Measurements from ENCODE around the gene TBC1D5.

The TBC1D5 gene

GRCh38 chr3:17329927-17330326, 412.5 kb downstream of the TBC1D5 start:
- Histone ChIP-seq H3K36me3 (peaks cover 0 to 10% (median 5%) of the 10 kb centered on the region in 3 donors), H3K9me3 (no peaks in the 10 kb centered on the region), H3K4me3 (no peak overlapping the region), H3K27ac (no peak overlapping the region), H3K4me1 (no peaks in the 10 kb centered on the region), H3K27me3 (no peaks in the 10 kb centered on the region)
- intact Hi-C loops (cut with DNase I; ENCODE audit: low total_unique reads) = no loop called here
- DNase-seq = no peak
- no peak for TF ChIP-seq CTCF (IDR thresholded peaks at IDR 0.05)

- Histone ChIP-seq H3K9me3 (no peaks in the 10 kb centered on the region), H3K4me1 (no peaks in the 10 kb centered on the region), H3K36me3 (no peaks in the 10 kb centered on the region), H3K27ac (no peak overlapping the region), H3K27me3 (no peaks in the 10 kb centered on the region), H3K4me3 (no peak overlapping the region)
- intact Hi-C loops (cut with DNase I; ENCODE audit: low total_unique reads) = no loop called here
- TF ChIP-seq CTCF (IDR thresholded peaks at IDR 0.05) = no peak
- no peak for DNase-seq
These were observed 420.2 kb downstream of the TBC1D5 start for GRCh38 chr3:17322106-17322793.

- H3K4me1 ChIP-seq = no peaks in the 10 kb centered on the region
- intact Hi-C loops (cut with DNase I; ENCODE audit: low total_unique reads) = no loop called here
- no peaks in the 10 kb centered on the region for H3K27me3 ChIP-seq
- no peaks in the 10 kb centered on the region for H3K9me3 ChIP-seq
- no peak overlapping the region for H3K4me3 ChIP-seq
- no peak for DNase-seq
- H3K27ac ChIP-seq = no peak overlapping the region
- TF ChIP-seq CTCF (IDR thresholded peaks at IDR 0.05) = no peak
- no peaks in the 10 kb centered on the region for H3K36me3 ChIP-seq
These were observed 422.2 kb downstream of the TBC1D5 start for GRCh38 chr3:17320266-17320665.

- no peak for TF ChIP-seq CTCF (IDR thresholded peaks at IDR 0.05)
- Histone ChIP-seq H3K4me3 (no peak overlapping the region), H3K27me3 (no peaks in the 10 kb centered on the region), H3K9me3 (no peaks in the 10 kb centered on the region), H3K27ac (no peak overlapping the region), H3K4me1 (peaks cover 0 to 11% (median 5%) of the 10 kb centered on the region in 4 donors), H3K36me3 (no peaks in the 10 kb centered on the region)
- no peak for DNase-seq
- intact Hi-C loops (cut with DNase I; ENCODE audit: low total_unique reads) = no loop called here
These were observed 426.5 kb downstream of the TBC1D5 start for GRCh38 chr3:17315897-17316296.

GRCh38 chr3:17314171-17314570, 428.3 kb downstream of the TBC1D5 start:
- no peak overlapping the region for H3K4me3 ChIP-seq
- H3K36me3 ChIP-seq = no peaks in the 10 kb centered on the region
- H3K27ac ChIP-seq = no peak overlapping the region
- DNase-seq = no peak
- no peak for TF ChIP-seq CTCF (IDR thresholded peaks at IDR 0.05)
- no peaks in the 10 kb centered on the region for H3K9me3 ChIP-seq
- H3K27me3 ChIP-seq = no peaks in the 10 kb centered on the region
- peaks cover 0 to 11% (median 5%) of the 10 kb centered on the region in 4 donors for H3K4me1 ChIP-seq
- intact Hi-C loops (cut with DNase I; ENCODE audit: low total_unique reads) = no loop called here

- intact Hi-C loops (cut with DNase I; ENCODE audit: low total_unique reads) = no loop called here
- Histone ChIP-seq H3K4me1 (peaks cover 0 to 11% (median 5%) of the 10 kb centered on the region in 4 donors), H3K27ac (no peak overlapping the region), H3K9me3 (no peaks in the 10 kb centered on the region), H3K36me3 (no peaks in the 10 kb centered on the region), H3K27me3 (no peaks in the 10 kb centered on the region), H3K4me3 (no peak overlapping the region)
- no peak for TF ChIP-seq CTCF (IDR thresholded peaks at IDR 0.05)
- no peak for DNase-seq
These were observed 428.7 kb downstream of the TBC1D5 start for GRCh38 chr3:17313746-17314145.
